Breast epithelium (tissue), 3 donors: ENCODE results near the gene PPP2R5D.

Experiments
- CTCF ChIP-seq, 3 donors: fragments of 450-650 bp; IDR thresholded peaks; one replicate each; pipeline ENCODE4 v1.5.1; 2016 to 2017; ENCODE audit warnings: antibody characterized with exemption in 3 of 3, mild to moderate bottlenecking in 3 of 3, moderate library complexity in 3 of 3
- POLR2A ChIP-seq: fragments of 450-650 bp; IDR thresholded peaks from one replicate; pipeline ENCODE4 v1.6.1; 2016; ENCODE audit warnings: antibody characterized with exemption, mild to moderate bottlenecking, moderate library complexity

- TF ChIP-seq POLR2A (no peak), CTCF (IDR thresholded peaks at IDR 0.05) (no peak)
Observed at GRCh38 chr6:42960243-42961019, 23.9 kb upstream of the PPP2R5D start, which contains the start of gene GNMT.
